Measurements from ENCODE around the gene ELAVL2. TPM values are rescaled to one million over a fixed set of nuclear protein-coding genes. Genes with fewer than 3 reads are reported as not detected.

ELAVL2 gene
- total and polyA plus RNA-seq, 2 donors (not counting 3 experiments of a cell fraction or from before 2014, with no cell fraction given): 0.06 to 0.20 TPM

DNA sequence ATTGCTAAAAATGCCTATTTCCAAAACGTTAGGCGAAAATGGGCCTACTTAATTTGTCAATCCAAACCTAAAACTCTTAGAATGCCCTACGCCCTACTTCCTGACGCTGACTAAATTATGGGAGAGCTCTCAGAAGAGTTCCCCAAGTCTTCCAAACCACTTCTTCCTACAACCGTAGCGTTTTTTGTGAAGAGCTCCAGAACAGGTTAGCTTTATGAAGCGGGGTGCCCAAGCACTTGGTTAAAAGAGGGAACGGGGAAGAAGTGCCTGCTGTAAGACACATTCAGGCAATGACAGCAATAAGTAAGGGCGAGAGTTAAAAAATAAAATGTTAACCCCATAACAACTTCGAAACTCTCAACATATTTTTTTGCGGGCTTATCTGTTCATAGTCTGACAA lies 2.8 kb downstream of the ELAVL2 start:
- H3K4me1 ChIP-seq (ENCODE audit: control insufficient read depth, extremely low read depth, insufficient read depth, low read length): peaks cover 6% of the 10 kb centered on the region
- no peak for DNase-seq (ENCODE audit: low read depth, low spot score)
- H3K9me1 ChIP-seq (replicated peaks; ENCODE audit: control insufficient read depth, extremely low read depth, insufficient read depth, low read length): no peaks in the 10 kb centered on the region
- FAIRE-seq: no peak
- no peak overlapping the region for H3K4me3 ChIP-seq (replicated peaks in 1 of 3; ENCODE audit: insufficient read depth in 1 of 3, low read depth in 1 of 3, low read length in 3 of 3)
- CTCF ChIA-PET: no interaction called here
- no peaks in the 10 kb centered on the region for H4K20me1 ChIP-seq (replicated peaks; ENCODE audit: control insufficient read depth, extremely low read depth, insufficient read depth, low read length)
- intact Hi-C loops (cut with micrococcal nuclease) (loop anchor here (10.0 kb wide), 2 partner anchors 138 to 778 kb away; no protein-coding TSS in a partner anchor), dilution Hi-C loops (cut with MboI; ENCODE audit: extremely low pct_ligation_motif_present, low sequenced_read_pairs) (no loop called here)
- peaks cover 40 to 59% of the 10 kb centered on the region in 2 experiments for H3K27me3 ChIP-seq (ENCODE audit: control insufficient read depth in 2 of 2, insufficient read depth in 2 of 2, low read length in 2 of 2)
- no peaks in the 10 kb centered on the region for H3K9me3 ChIP-seq (replicated peaks; ENCODE audit: control insufficient read depth, insufficient read depth, low read length)
- H3K27ac ChIP-seq (ENCODE audit: insufficient read depth, low read depth, low read length): no peak overlapping the region
- H3K4me2 ChIP-seq (ENCODE audit: insufficient read depth, low read length): no peak overlapping the region
- H3K79me2 ChIP-seq (ENCODE audit: control insufficient read depth, insufficient read depth, low read length): no peaks in the 10 kb centered on the region
- POLR2A ChIA-PET: no interaction called here
- H2AFZ ChIP-seq (ENCODE audit: low read depth, low read length): no peak overlapping the region
- no TSS peak for BruUV-seq (replicated peaks)
- no peaks in the 10 kb centered on the region for H3K36me3 ChIP-seq (ENCODE audit: control insufficient read depth in 2 of 2, extremely low read depth in 1 of 2, insufficient read depth in 2 of 2, low read length in 2 of 2)
- no peak for TF ChIP-seq CTCF (IDR thresholded peaks at IDR 0.05; ENCODE audit: extremely low read depth in 1 of 2, insufficient read depth in 1 of 2, low read depth in 1 of 2, low read length in 2 of 2)
- TF ChIP-seq EZH2 (IDR thresholded peaks at IDR 0.05; ENCODE audit: borderline replicate concordance, low read depth, low read length, severe bottlenecking): no peak
- TF ChIP-seq MAX (IDR thresholded peaks at IDR 0.05; ENCODE audit: insufficient read depth, insufficient read length): no peak
- no peak for TF ChIP-seq POLR2A (IDR thresholded peaks at IDR 0.05; ENCODE audit: low read depth, low read length)
- no peak for TF ChIP-seq POLR2AphosphoS5 (IDR thresholded peaks at IDR 0.05; ENCODE audit: insufficient read depth, low read depth, low read length)
- TF ChIP-seq GATA2 (IDR thresholded peaks at IDR 0.05; ENCODE audit: insufficient read depth, insufficient read length, low read depth, low read length): no peak
- H3K9ac ChIP-seq (replicated peaks; ENCODE audit: extremely low read depth, insufficient read depth, low read length): no peak overlapping the region

All from endothelial cell of umbilical vein (primary cell).